SK-N-MC (cell line): ENCODE measurements around the gene OSMR.

Experiments
- EZH2 ChIP-seq: fragments of 200-600 bp; sonication (generic); IDR thresholded peaks from one replicate; pipeline ENCODE4 v1.6.1; 2017; ENCODE audit warnings: antibody characterized with exemption
- POLR2AphosphoS5 ChIP-seq: IDR thresholded peaks from 2 replicates; pipeline ENCODE4 v1.6.1; 2012; ENCODE audit warnings: mild to moderate bottlenecking, low read depth, low read length, borderline replicate concordance

DNA sequence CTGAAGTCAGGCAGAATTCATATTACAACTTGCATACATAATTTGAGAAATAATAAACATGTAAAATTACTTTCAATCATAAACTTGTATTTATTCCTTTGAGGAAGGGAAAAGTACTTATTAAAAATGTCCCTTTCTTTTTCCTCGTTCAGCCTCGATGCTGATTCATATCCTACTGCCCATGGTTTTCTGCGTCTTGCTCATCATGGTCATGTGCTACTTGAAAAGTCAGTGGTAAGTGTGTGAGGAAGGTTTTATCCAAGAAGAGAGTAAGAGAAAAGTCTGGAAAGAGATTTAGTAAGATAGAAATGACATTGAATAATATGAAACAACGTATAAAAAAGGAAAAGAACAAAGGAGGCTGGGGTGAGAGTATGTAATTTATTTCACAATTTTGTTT is 85.9 kb downstream of the OSMR start:
- TF ChIP-seq POLR2AphosphoS5 (no peak), EZH2 (no peak)
